Activated naive CD8-positive, alpha-beta T cell treated with anti-CD3 and anti-CD28 coated beads, Interleukin-2, amount 10 ng/mL, durations not matched to agents 7 days and 5 days (primary cell): ENCODE results near the gene DKK2. TPM values are rescaled to one million over a fixed set of nuclear protein-coding genes. Genes with fewer than 3 reads are reported as not detected.

Experiments
- ATAC-seq: fragments of 150-1000 bp; cut with Tn5 transposase; one replicate; pipeline ENCODE4 v1.10.0; 2021; ENCODE audit warnings: low read depth, moderate library complexity
- POLR2A ChIA-PET: fragments of 350-600 bp; sonication (Branson Sonifier 250); formaldehyde crosslinking; loops from one replicate; lab custom pipeline; 2021; ENCODE audit warnings: antibody characterized with exemption; lab: Charles Lee
- DNase-seq: peaks from one replicate; pipeline ENCODE4 v3.0.0; 2021
- H3K27ac Mint-ChIP-seq: one replicate; pipeline ENCODE4 v1.8.0; 2022; ENCODE audit warnings: mild to moderate bottlenecking, mixed read lengths
- H3K27me3 Mint-ChIP-seq: one replicate; pipeline ENCODE4 v1.8.0; 2022; ENCODE audit warnings: mild to moderate bottlenecking, moderate library complexity, mixed read lengths
- H3K36me3 Mint-ChIP-seq: one replicate; pipeline ENCODE4 v1.8.0; 2021; ENCODE audit warnings: mild to moderate bottlenecking, mixed read lengths
- H3K4me1 Mint-ChIP-seq: one replicate; pipeline ENCODE4 v1.8.0; 2021; ENCODE audit warnings: mixed read lengths
- H3K4me3 Mint-ChIP-seq: one replicate; pipeline ENCODE4 v1.8.0; 2022; ENCODE audit warnings: mild to moderate bottlenecking, moderate library complexity, mixed read lengths
- H3K9me3 Mint-ChIP-seq: one replicate; pipeline ENCODE4 v1.8.0; 2021; ENCODE audit warnings: mixed read lengths
- total RNA-seq, 2 experiments: library from RNA; stranded (reverse); gene quantifications; one replicate each; pipeline ENCODE4 v1.2.3, GENCODE V29; 2021

The DKK2 gene
- total RNA-seq, 2 experiments from 2014 or later = not detected

GRCh38 chr4:107037199-107037584 lies 1.1 kb upstream of the DKK2 start:
- Mint-ChIP-seq H3K27me3 (peaks cover 51% of the 10 kb centered on the region), H3K27ac (no peak overlapping the region), H3K9me3 (no peaks in the 10 kb centered on the region), H3K4me3 (no peak overlapping the region), H3K36me3 (no peaks in the 10 kb centered on the region), H3K4me1 (peaks cover 20% of the 10 kb centered on the region)
- peak; percentile 27 for DNase-seq
- no peak for ATAC-seq
- POLR2A ChIA-PET = no interaction called here

- Mint-ChIP-seq H3K27me3 (peaks cover 51% of the 10 kb centered on the region), H3K4me1 (peaks cover 20% of the 10 kb centered on the region), H3K36me3 (no peaks in the 10 kb centered on the region), H3K27ac (no peak overlapping the region), H3K4me3 (peak overlapping the region; percentile 76), H3K9me3 (no peaks in the 10 kb centered on the region)
- DNase-seq (no peak), ATAC-seq (no peak)
- POLR2A ChIA-PET = interaction anchor here (0.7 kb wide), 1 partner anchor 175 kb away, joined by 3 read pairs; no protein-coding TSS in a partner anchor
Measured at GRCh38 chr4:107036584-107037198, 578 bp upstream of the DKK2 start.

GRCh38 chr4:107034996-107035818 lies 906 bp downstream of the DKK2 start:
- ATAC-seq = no peak
- Mint-ChIP-seq H3K27ac (no peak overlapping the region), H3K4me1 (peaks cover 20% of the 10 kb centered on the region)

GRCh38 chr4:107034091-107034995 lies 1.8 kb downstream of the DKK2 start:
- H3K27me3 Mint-ChIP-seq = peaks cover 51% of the 10 kb centered on the region
- no peak overlapping the region for H3K27ac Mint-ChIP-seq
- ATAC-seq = no peak
- peak overlapping the region; percentile 45 for H3K4me3 Mint-ChIP-seq
- H3K9me3 Mint-ChIP-seq = no peaks in the 10 kb centered on the region
- DNase-seq = peak; percentile 24
- POLR2A ChIA-PET = no interaction called here
- no peaks in the 10 kb centered on the region for H3K36me3 Mint-ChIP-seq
- peaks cover 20% of the 10 kb centered on the region for H3K4me1 Mint-ChIP-seq

More at GRCh38 chr4:107034996-107035818, 906 bp downstream of the DKK2 start:
- Mint-ChIP-seq H3K27me3 (peaks cover 51% of the 10 kb centered on the region), H3K9me3 (no peaks in the 10 kb centered on the region), H3K4me3 (peak overlapping the region; percentile 76), H3K36me3 (no peaks in the 10 kb centered on the region)
- peak; percentile 27 for DNase-seq
- POLR2A ChIA-PET = no interaction called here

GRCh38 chr4:107027379-107027778 lies 8.7 kb downstream of the DKK2 start:
- no peak for DNase-seq
- Mint-ChIP-seq H3K9me3 (peaks cover 3% of the 10 kb centered on the region), H3K27ac (no peak overlapping the region), H3K4me1 (no peaks in the 10 kb centered on the region), H3K27me3 (no peaks in the 10 kb centered on the region), H3K4me3 (no peak overlapping the region), H3K36me3 (no peaks in the 10 kb centered on the region)
- no peak for ATAC-seq
- POLR2A ChIA-PET = no interaction called here

- Mint-ChIP-seq H3K36me3 (no peaks in the 10 kb centered on the region), H3K9me3 (no peaks in the 10 kb centered on the region), H3K27me3 (no peaks in the 10 kb centered on the region), H3K4me1 (no peaks in the 10 kb centered on the region), H3K4me3 (no peak overlapping the region), H3K27ac (no peak overlapping the region)
- ATAC-seq (no peak), DNase-seq (no peak)
- POLR2A ChIA-PET = no interaction called here
Measured at GRCh38 chr4:107018344-107018735, 17.8 kb downstream of the DKK2 start.

- ATAC-seq (no peak), DNase-seq (no peak)
- H3K36me3 Mint-ChIP-seq = no peaks in the 10 kb centered on the region
- no peaks in the 10 kb centered on the region for H3K9me3 Mint-ChIP-seq
- no peak overlapping the region for H3K4me3 Mint-ChIP-seq
- POLR2A ChIA-PET = no interaction called here
- no peak overlapping the region for H3K27ac Mint-ChIP-seq
- no peaks in the 10 kb centered on the region for H3K4me1 Mint-ChIP-seq
- H3K27me3 Mint-ChIP-seq = no peaks in the 10 kb centered on the region
Measured at GRCh38 chr4:107017443-107018343, 18.4 kb downstream of the DKK2 start.

GRCh38 chr4:107011312-107011711 lies 24.8 kb downstream of the DKK2 start:
- Mint-ChIP-seq H3K36me3 (no peaks in the 10 kb centered on the region), H3K4me3 (no peak overlapping the region), H3K4me1 (no peaks in the 10 kb centered on the region), H3K27ac (no peak overlapping the region), H3K27me3 (no peaks in the 10 kb centered on the region), H3K9me3 (no peaks in the 10 kb centered on the region)
- POLR2A ChIA-PET = no interaction called here
- ATAC-seq (no peak), DNase-seq (no peak)

- H3K36me3 Mint-ChIP-seq = no peaks in the 10 kb centered on the region
- H3K4me3 Mint-ChIP-seq = no peak overlapping the region
- POLR2A ChIA-PET = no interaction called here
- DNase-seq = no peak
- H3K27ac Mint-ChIP-seq = no peak overlapping the region
- H3K9me3 Mint-ChIP-seq = no peaks in the 10 kb centered on the region
- no peaks in the 10 kb centered on the region for H3K27me3 Mint-ChIP-seq
- no peaks in the 10 kb centered on the region for H3K4me1 Mint-ChIP-seq
- ATAC-seq = no peak
Measured at GRCh38 chr4:107009196-107009968, 26.7 kb downstream of the DKK2 start.

GRCh38 chr4:107008115-107008514 lies 28.0 kb downstream of the DKK2 start:
- ATAC-seq (no peak), DNase-seq (no peak)
- H3K9me3 Mint-ChIP-seq = no peaks in the 10 kb centered on the region
- H3K27ac Mint-ChIP-seq = no peak overlapping the region
- POLR2A ChIA-PET = no interaction called here
- H3K36me3 Mint-ChIP-seq = no peaks in the 10 kb centered on the region
- no peaks in the 10 kb centered on the region for H3K4me1 Mint-ChIP-seq
- H3K4me3 Mint-ChIP-seq = no peak overlapping the region
- no peaks in the 10 kb centered on the region for H3K27me3 Mint-ChIP-seq

GRCh38 chr4:107006218-107006617 lies 29.9 kb downstream of the DKK2 start:
- H3K4me1 Mint-ChIP-seq = no peaks in the 10 kb centered on the region
- DNase-seq (no peak), ATAC-seq (no peak)
- no peak overlapping the region for H3K4me3 Mint-ChIP-seq
- H3K36me3 Mint-ChIP-seq = no peaks in the 10 kb centered on the region
- POLR2A ChIA-PET = no interaction called here
- H3K27me3 Mint-ChIP-seq = no peaks in the 10 kb centered on the region
- H3K27ac Mint-ChIP-seq = no peak overlapping the region
- no peaks in the 10 kb centered on the region for H3K9me3 Mint-ChIP-seq

GRCh38 chr4:106996490-106996889 lies 39.6 kb downstream of the DKK2 start:
- Mint-ChIP-seq H3K36me3 (no peaks in the 10 kb centered on the region), H3K4me3 (no peak overlapping the region), H3K4me1 (no peaks in the 10 kb centered on the region), H3K27me3 (no peaks in the 10 kb centered on the region), H3K27ac (no peak overlapping the region), H3K9me3 (no peaks in the 10 kb centered on the region)
- POLR2A ChIA-PET = no interaction called here
- no peak for DNase-seq
- no peak for ATAC-seq
